ENCODE measurements around the gene SCGB1C1. TPM values are rescaled to one million over a fixed set of nuclear protein-coding genes. Genes with fewer than 3 reads are reported as not detected.

Gene SCGB1C1
- total RNA-seq, 1 donor from 2014 or later: not detected

GRCh38 chr11:232783-233565 is 40.1 kb downstream of the SCGB1C1 start:
- Mint-ChIP-seq H3K27ac (no peak overlapping the region), H3K9me3 (ENCODE audit: low read depth) (no peaks in the 10 kb centered on the region), H3K4me3 (ENCODE audit: low read depth) (no peak overlapping the region), H3K27me3 (no peaks in the 10 kb centered on the region), H3K4me1 (ENCODE audit: low read depth) (peaks cover 7% of the 10 kb centered on the region), H3K36me3 (ENCODE audit: insufficient read depth) (peaks cover 5% of the 10 kb centered on the region)
- DNase-seq (ENCODE audit: low spot score, unreplicated experiment): no peak
- no peak for TF ChIP-seq CTCF (IDR thresholded peaks at IDR 0.05; ENCODE audit: unreplicated experiment)

DNA sequence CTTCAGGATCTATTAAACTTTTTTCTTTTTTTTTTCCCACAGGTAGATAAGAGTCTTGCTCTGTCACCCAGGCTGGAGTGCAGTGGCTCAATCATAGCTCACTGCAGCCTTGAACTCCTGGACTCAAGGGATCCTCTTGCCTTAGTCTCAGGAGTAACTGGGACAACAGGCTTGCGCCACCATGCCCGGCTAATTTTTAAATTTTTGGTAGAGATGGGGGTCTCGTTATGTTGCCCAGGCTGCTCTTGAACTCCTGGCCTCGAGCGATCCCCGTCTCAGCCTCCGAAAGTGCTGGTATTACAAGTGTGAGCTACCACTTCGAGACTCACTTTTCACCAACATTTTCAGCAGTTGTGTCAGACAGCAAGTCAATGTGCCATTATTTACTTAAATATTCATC is 42.3 kb downstream of the SCGB1C1 start:
- Mint-ChIP-seq H3K27me3 (no peaks in the 10 kb centered on the region), H3K4me1 (ENCODE audit: low read depth) (peaks cover 11% of the 10 kb centered on the region), H3K4me3 (ENCODE audit: low read depth) (peak overlapping the region; percentile 85), H3K9me3 (ENCODE audit: low read depth) (no peaks in the 10 kb centered on the region), H3K36me3 (ENCODE audit: insufficient read depth) (peaks cover 5% of the 10 kb centered on the region), H3K27ac (peak overlapping the region; percentile 95)
- TF ChIP-seq CTCF (IDR thresholded peaks at IDR 0.05; ENCODE audit: unreplicated experiment): no peak
- DNase-seq (ENCODE audit: low spot score, unreplicated experiment): no peak

DNA sequence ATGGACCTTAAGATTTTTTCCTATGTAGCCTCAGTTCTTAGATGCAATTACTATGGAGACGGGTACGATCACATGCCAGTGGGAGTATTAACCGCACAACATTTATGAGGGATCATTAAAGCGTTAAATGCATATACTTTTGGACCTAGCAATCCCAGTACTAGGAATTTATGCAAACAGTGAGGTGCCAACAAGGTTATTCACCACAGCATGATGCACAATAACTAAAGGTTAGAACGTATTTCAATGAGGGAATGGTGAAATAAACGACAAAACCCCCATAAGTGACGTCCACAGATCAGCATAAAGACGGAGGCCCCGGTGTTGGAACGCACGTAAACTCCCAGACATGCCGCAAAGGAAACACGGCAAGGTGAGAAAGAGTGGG is 42.7 kb downstream of the SCGB1C1 start:
- H3K4me3 Mint-ChIP-seq (ENCODE audit: low read depth): peak overlapping the region; percentile 85
- peak overlapping the region; percentile 95 for H3K27ac Mint-ChIP-seq
- H3K27me3 Mint-ChIP-seq: no peaks in the 10 kb centered on the region
- peaks cover 2% of the 10 kb centered on the region for H3K36me3 Mint-ChIP-seq (ENCODE audit: insufficient read depth)
- DNase-seq (ENCODE audit: low spot score, unreplicated experiment): no peak
- peaks cover 11% of the 10 kb centered on the region for H3K4me1 Mint-ChIP-seq (ENCODE audit: low read depth)
- no peaks in the 10 kb centered on the region for H3K9me3 Mint-ChIP-seq (ENCODE audit: low read depth)
- TF ChIP-seq CTCF (IDR thresholded peaks at IDR 0.05; ENCODE audit: unreplicated experiment): no peak

- peak; percentile 39 for TF ChIP-seq CTCF (IDR thresholded peaks at IDR 0.05; ENCODE audit: unreplicated experiment)
- Mint-ChIP-seq H3K27me3 (no peaks in the 10 kb centered on the region), H3K27ac (peak within 1 kb of the TSS; percentile 99), H3K9me3 (ENCODE audit: low read depth) (no peaks in the 10 kb centered on the region), H3K36me3 (ENCODE audit: insufficient read depth) (peaks cover 2% of the 10 kb centered on the region), H3K4me3 (ENCODE audit: low read depth) (peak within 1 kb of the TSS; percentile 95), H3K4me1 (ENCODE audit: low read depth) (peaks cover 11% of the 10 kb centered on the region)
- DNase-seq (ENCODE audit: low spot score, unreplicated experiment): peak; percentile 67
Measured at GRCh38 chr11:235997-236773, 43.3 kb downstream of the SCGB1C1 start, which contains the start of gene SIRT3. Gene SIRT3 (minus strand): TSS chr11:236342. CDS start chr11:236328, 14 bp downstream.
